GM23338 (cell line): ENCODE measurements around the gene SERGEF. TPM values are rescaled to one million over a fixed set of nuclear protein-coding genes. Genes with fewer than 3 reads are reported as not detected.

Experiments used
- ATAC-seq: fragments of 200-7000 bp; cut with Tn5 transposase; 3 replicates; pipeline ENCODE4 v1.9.1; 2020
- DNase-seq: peaks from one replicate; pipeline ENCODE4 v3.0.0-alpha.2; 2015; ENCODE audit warnings: low spot score
- H2AFZ ChIP-seq: fragments of 200-600 bp; sonication (generic); 2 replicates; pipeline ENCODE4 v1.8.0; 2016; ENCODE audit warnings: antibody characterized with exemption, mild to moderate bottlenecking, moderate library complexity
- H3F3A ChIP-seq: fragments of 200-600 bp; sonication (generic); replicated peaks from 2 replicates; pipeline ENCODE4 v1.8.0; 2017; ENCODE audit warnings: antibody characterized with exemption, mixed run types, low read depth
- H3K27ac ChIP-seq: fragments of 200-600 bp; sonication (generic); 2 replicates; pipeline ENCODE4 v1.6.1; 2016; ENCODE audit warnings: low read depth
- H3K27me3 ChIP-seq: fragments of 200-600 bp; sonication (generic); 2 replicates; pipeline ENCODE4 v1.8.0; 2016; ENCODE audit warnings: mild to moderate bottlenecking, mixed run types, moderate library complexity; ENCODE audit not compliant: insufficient read depth
- H3K36me3 ChIP-seq: fragments of 200-600 bp; sonication (generic); 2 replicates; pipeline ENCODE4 v1.8.0; 2016; ENCODE audit warnings: mild to moderate bottlenecking; ENCODE audit not compliant: insufficient read depth
- H3K4me1 ChIP-seq: fragments of 200-600 bp; sonication (generic); 2 replicates; pipeline ENCODE4 v1.8.0; 2016; ENCODE audit warnings: mild to moderate bottlenecking, moderate library complexity; ENCODE audit not compliant: insufficient read depth
- H3K4me2 ChIP-seq: fragments of 200-600 bp; sonication (generic); 2 replicates; pipeline ENCODE4 v1.7.1; 2017; ENCODE audit warnings: mixed run types
- H3K4me3 ChIP-seq: fragments of 200-600 bp; sonication (generic); 2 replicates; pipeline ENCODE4 v1.6.1; 2016; ENCODE audit warnings: mixed run types
- H3K79me2 ChIP-seq: fragments of 200-600 bp; sonication (generic); replicated peaks from 2 replicates; pipeline ENCODE4 v1.8.0; 2017; ENCODE audit warnings: mild to moderate bottlenecking; ENCODE audit not compliant: insufficient read depth
- H3K9me2 ChIP-seq: fragments of 200-600 bp; sonication (generic); 2 replicates; pipeline ENCODE4 v1.8.0; 2017; ENCODE audit not compliant: insufficient read depth
- H4K20me1 ChIP-seq: fragments of 200-600 bp; sonication (generic); replicated peaks from 2 replicates; pipeline ENCODE4 v1.8.0; 2017; ENCODE audit warnings: mild to moderate bottlenecking; ENCODE audit not compliant: insufficient read depth
- H3K27ac Mint-ChIP-seq: 2 replicates; pipeline ENCODE4 v1.8.0; 2020; ENCODE audit warnings: inconsistent platforms, mild to moderate bottlenecking, moderate library complexity, mixed read lengths
- H3K27me3 Mint-ChIP-seq: 3 replicates; pipeline ENCODE4 v1.8.0; 2022; ENCODE audit warnings: low read depth, mild to moderate bottlenecking, moderate library complexity, mixed read lengths, inconsistent platforms; ENCODE audit not compliant: insufficient read depth, poor library complexity
- H3K36me3 Mint-ChIP-seq: 3 replicates; pipeline ENCODE4 v1.8.0; 2021; ENCODE audit warnings: low read depth, mild to moderate bottlenecking, inconsistent platforms, moderate library complexity, mixed read lengths
- H3K4me1 Mint-ChIP-seq: 3 replicates; pipeline ENCODE4 v1.8.0; 2020; ENCODE audit warnings: mild to moderate bottlenecking, inconsistent platforms, mixed read lengths
- H3K4me3 Mint-ChIP-seq: 3 replicates; pipeline ENCODE4 v1.8.0; 2021; ENCODE audit warnings: moderate library complexity, mild to moderate bottlenecking, inconsistent platforms, mixed read lengths
- H3K9me3 Mint-ChIP-seq: 3 replicates; pipeline ENCODE4 v1.8.0; 2020; ENCODE audit warnings: moderate library complexity, mild to moderate bottlenecking, inconsistent platforms, mixed read lengths
- CREB1 ChIP-seq: fragments of 250-450 bp; sonication (Bioruptor Pico); IDR thresholded peaks from 2 replicates; pipeline ENCODE4 v1.5.0; 2020; ENCODE audit warnings: low read depth, mild to moderate bottlenecking, moderate library complexity
- NANOG ChIP-seq: IDR thresholded peaks from 2 replicates; pipeline ENCODE4 v1.6.1; 2016; ENCODE audit warnings: antibody characterized with exemption, borderline replicate concordance
- POLR2AphosphoS5 ChIP-seq: IDR thresholded peaks from 2 replicates; pipeline ENCODE4 v1.6.1; 2016; ENCODE audit warnings: antibody characterized with exemption, low read depth
- ZNF114 ChIP-seq: fragments of 250-450 bp; sonication (Bioruptor Pico); IDR thresholded peaks from 2 replicates; pipeline ENCODE4 v1.5.0; 2020; ENCODE audit warnings: mild to moderate bottlenecking, moderate library complexity
- ZNF331 ChIP-seq: fragments of 250-450 bp; sonication (Bioruptor Pico); IDR thresholded peaks from 2 replicates; pipeline ENCODE4 v1.5.0; 2020; ENCODE audit warnings: low read depth, mild to moderate bottlenecking, moderate library complexity
- polyA plus RNA-seq: library from polyadenylated mRNA; unstranded; fragments of >200 nt; fragmentation: Nextera tagmentation; extraction: Ambion mirVana; gene quantifications from 2 replicates; pipeline ENCODE4 v1.2.1, GENCODE V29; 2016
- total RNA-seq: library from RNA; depleted of rRNA; stranded (reverse); fragments of >200 nt; shearing (Covaris generic); gene quantifications from 2 replicates; pipeline ENCODE4 v1.2.3, GENCODE V29; 2014
- TF ChIP-seq, protein P1 (sequence below): IDR thresholded peaks from one replicate; pipeline ENCODE4 v1.6.1; 2018; ENCODE audit warnings: antibody characterized with exemption; ENCODE audit not compliant: unreplicated experiment
- TF ChIP-seq, protein P2 (sequence below): fragments of 250-450 bp; sonication (Bioruptor Pico); IDR thresholded peaks from 2 replicates; pipeline ENCODE4 v1.5.0; 2020; ENCODE audit warnings: mild to moderate bottlenecking, moderate library complexity
- TF ChIP-seq, protein P3 (sequence below): IDR thresholded peaks from 2 replicates; pipeline ENCODE4 v1.6.1; 2016; ENCODE audit warnings: antibody characterized with exemption

Gene SERGEF
- total and polyA plus RNA-seq, 2 experiments from 2014 or later: 24.2 to 27.9 TPM

DNA sequence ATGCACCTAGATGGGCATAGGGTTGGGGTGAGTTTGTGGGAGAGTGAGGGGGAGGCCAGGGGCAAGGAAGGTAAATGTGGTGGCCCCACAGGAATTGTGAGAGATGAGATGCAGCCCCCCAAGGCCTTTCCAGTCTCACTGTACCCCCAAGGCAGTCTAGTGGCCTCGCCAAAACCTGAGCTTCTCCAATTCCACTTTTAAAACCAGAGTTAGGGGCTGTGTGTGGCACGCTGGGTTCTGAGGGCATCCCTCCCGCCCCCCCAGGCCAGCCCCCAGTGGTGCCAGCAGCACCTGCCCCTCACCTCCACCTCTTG lies 237.9 kb downstream of the SERGEF start:
- Mint-ChIP-seq H3K4me1 (peaks cover 5% of the 10 kb centered on the region), H3K27me3 (peaks cover 9% of the 10 kb centered on the region), H3K4me3 (no peak overlapping the region), H3K36me3 (no peaks in the 10 kb centered on the region), H3K9me3 (no peaks in the 10 kb centered on the region), H3K27ac (no peak overlapping the region)
- no peak overlapping the region for H2AFZ ChIP-seq
- H3K27me3 ChIP-seq: no peaks in the 10 kb centered on the region
- no peaks in the 10 kb centered on the region for H3F3A ChIP-seq
- H3K9me2 ChIP-seq: no peaks in the 10 kb centered on the region
- ATAC-seq (no peak), DNase-seq (no peak)
- H3K79me2 ChIP-seq: no peaks in the 10 kb centered on the region
- TF ChIP-seq ZNF331 (CRISPR knock-in tag) (no peak), ZNF114 (CRISPR knock-in tag) (no peak), CREB1 (CRISPR knock-in tag) (no peak), POLR2AphosphoS5 (no peak), NANOG (no peak)
- TF ChIP-seq, protein P1, sequence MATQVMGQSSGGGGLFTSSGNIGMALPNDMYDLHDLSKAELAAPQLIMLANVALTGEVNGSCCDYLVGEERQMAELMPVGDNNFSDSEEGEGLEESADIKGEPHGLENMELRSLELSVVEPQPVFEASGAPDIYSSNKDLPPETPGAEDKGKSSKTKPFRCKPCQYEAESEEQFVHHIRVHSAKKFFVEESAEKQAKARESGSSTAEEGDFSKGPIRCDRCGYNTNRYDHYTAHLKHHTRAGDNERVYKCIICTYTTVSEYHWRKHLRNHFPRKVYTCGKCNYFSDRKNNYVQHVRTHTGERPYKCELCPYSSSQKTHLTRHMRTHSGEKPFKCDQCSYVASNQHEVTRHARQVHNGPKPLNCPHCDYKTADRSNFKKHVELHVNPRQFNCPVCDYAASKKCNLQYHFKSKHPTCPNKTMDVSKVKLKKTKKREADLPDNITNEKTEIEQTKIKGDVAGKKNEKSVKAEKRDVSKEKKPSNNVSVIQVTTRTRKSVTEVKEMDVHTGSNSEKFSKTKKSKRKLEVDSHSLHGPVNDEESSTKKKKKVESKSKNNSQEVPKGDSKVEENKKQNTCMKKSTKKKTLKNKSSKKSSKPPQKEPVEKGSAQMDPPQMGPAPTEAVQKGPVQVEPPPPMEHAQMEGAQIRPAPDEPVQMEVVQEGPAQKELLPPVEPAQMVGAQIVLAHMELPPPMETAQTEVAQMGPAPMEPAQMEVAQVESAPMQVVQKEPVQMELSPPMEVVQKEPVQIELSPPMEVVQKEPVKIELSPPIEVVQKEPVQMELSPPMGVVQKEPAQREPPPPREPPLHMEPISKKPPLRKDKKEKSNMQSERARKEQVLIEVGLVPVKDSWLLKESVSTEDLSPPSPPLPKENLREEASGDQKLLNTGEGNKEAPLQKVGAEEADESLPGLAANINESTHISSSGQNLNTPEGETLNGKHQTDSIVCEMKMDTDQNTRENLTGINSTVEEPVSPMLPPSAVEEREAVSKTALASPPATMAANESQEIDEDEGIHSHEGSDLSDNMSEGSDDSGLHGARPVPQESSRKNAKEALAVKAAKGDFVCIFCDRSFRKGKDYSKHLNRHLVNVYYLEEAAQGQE: no peak
- TF ChIP-seq, protein P2, sequence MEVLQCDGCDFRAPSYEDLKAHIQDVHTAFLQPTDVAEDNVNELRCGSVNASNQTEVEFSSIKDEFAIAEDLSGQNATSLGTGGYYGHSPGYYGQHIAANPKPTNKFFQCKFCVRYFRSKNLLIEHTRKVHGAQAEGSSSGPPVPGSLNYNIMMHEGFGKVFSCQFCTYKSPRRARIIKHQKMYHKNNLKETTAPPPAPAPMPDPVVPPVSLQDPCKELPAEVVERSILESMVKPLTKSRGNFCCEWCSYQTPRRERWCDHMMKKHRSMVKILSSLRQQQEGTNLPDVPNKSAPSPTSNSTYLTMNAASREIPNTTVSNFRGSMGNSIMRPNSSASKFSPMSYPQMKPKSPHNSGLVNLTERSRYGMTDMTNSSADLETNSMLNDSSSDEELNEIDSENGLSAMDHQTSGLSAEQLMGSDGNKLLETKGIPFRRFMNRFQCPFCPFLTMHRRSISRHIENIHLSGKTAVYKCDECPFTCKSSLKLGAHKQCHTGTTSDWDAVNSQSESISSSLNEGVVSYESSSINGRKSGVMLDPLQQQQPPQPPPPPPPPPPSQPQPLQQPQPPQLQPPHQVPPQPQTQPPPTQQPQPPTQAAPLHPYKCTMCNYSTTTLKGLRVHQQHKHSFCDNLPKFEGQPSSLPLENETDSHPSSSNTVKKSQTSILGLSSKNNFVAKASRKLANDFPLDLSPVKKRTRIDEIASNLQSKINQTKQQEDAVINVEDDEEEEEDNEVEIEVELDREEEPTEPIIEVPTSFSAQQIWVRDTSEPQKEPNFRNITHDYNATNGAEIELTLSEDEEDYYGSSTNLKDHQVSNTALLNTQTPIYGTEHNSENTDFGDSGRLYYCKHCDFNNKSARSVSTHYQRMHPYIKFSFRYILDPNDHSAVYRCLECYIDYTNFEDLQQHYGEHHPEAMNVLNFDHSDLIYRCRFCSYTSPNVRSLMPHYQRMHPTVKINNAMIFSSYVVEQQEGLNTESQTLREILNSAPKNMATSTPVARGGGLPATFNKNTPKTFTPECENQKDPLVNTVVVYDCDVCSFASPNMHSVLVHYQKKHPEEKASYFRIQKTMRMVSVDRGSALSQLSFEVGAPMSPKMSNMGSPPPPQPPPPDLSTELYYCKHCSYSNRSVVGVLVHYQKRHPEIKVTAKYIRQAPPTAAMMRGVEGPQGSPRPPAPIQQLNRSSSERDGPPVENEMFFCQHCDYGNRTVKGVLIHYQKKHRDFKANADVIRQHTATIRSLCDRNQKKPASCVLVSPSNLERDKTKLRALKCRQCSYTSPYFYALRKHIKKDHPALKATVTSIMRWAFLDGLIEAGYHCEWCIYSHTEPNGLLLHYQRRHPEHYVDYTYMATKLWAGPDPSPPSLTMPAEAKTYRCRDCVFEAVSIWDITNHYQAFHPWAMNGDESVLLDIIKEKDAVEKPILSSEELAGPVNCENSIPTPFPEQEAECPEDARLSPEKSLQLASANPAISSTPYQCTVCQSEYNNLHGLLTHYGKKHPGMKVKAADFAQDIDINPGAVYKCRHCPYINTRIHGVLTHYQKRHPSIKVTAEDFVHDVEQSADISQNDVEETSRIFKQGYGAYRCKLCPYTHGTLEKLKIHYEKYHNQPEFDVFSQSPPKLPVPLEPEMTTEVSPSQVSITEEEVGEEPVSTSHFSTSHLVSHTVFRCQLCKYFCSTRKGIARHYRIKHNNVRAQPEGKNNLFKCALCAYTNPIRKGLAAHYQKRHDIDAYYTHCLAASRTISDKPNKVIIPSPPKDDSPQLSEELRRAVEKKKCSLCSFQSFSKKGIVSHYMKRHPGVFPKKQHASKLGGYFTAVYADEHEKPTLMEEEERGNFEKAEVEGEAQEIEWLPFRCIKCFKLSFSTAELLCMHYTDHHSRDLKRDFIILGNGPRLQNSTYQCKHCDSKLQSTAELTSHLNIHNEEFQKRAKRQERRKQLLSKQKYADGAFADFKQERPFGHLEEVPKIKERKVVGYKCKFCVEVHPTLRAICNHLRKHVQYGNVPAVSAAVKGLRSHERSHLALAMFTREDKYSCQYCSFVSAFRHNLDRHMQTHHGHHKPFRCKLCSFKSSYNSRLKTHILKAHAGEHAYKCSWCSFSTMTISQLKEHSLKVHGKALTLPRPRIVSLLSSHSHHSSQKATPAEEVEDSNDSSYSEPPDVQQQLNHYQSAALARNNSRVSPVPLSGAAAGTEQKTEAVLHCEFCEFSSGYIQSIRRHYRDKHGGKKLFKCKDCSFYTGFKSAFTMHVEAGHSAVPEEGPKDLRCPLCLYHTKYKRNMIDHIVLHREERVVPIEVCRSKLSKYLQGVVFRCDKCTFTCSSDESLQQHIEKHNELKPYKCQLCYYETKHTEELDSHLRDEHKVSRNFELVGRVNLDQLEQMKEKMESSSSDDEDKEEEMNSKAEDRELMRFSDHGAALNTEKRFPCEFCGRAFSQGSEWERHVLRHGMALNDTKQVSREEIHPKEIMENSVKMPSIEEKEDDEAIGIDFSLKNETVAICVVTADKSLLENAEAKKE: no peak
- TF ChIP-seq, protein P3, sequence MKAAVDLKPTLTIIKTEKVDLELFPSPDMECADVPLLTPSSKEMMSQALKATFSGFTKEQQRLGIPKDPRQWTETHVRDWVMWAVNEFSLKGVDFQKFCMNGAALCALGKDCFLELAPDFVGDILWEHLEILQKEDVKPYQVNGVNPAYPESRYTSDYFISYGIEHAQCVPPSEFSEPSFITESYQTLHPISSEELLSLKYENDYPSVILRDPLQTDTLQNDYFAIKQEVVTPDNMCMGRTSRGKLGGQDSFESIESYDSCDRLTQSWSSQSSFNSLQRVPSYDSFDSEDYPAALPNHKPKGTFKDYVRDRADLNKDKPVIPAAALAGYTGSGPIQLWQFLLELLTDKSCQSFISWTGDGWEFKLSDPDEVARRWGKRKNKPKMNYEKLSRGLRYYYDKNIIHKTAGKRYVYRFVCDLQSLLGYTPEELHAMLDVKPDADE: no peak
- no peaks in the 10 kb centered on the region for H3K4me1 ChIP-seq
- H3K4me3 ChIP-seq: no peak overlapping the region
- no peak overlapping the region for H3K27ac ChIP-seq
- H3K4me2 ChIP-seq: no peak overlapping the region
- no peaks in the 10 kb centered on the region for H3K36me3 ChIP-seq
- no peaks in the 10 kb centered on the region for H4K20me1 ChIP-seq
